Endothelial cell (in vitro differentiated cells): ENCODE results near the gene OR51E2. TPM values are rescaled to one million over a fixed set of nuclear protein-coding genes. Genes with fewer than 3 reads are reported as not detected.

ENCODE experiments used
- DNase-seq: peaks from one replicate; pipeline ENCODE4 v3.0.0; 2021; ENCODE audit warnings: low spot score
- H3K27ac Mint-ChIP-seq: one replicate; pipeline ENCODE4 v1.8.0; 2021; ENCODE audit warnings: mixed read lengths, inconsistent platforms; ENCODE audit not compliant: unreplicated experiment
- H3K27me3 Mint-ChIP-seq: one replicate; pipeline ENCODE4 v1.8.0; 2021; ENCODE audit warnings: mild to moderate bottlenecking, moderate library complexity, mixed read lengths, inconsistent platforms; ENCODE audit not compliant: unreplicated experiment
- H3K36me3 Mint-ChIP-seq: one replicate; pipeline ENCODE4 v1.8.0; 2021; ENCODE audit warnings: mild to moderate bottlenecking, low read depth, mixed read lengths, inconsistent platforms; ENCODE audit not compliant: unreplicated experiment
- H3K4me1 Mint-ChIP-seq: one replicate; pipeline ENCODE4 v1.8.0; 2021; ENCODE audit warnings: mild to moderate bottlenecking, mixed read lengths, inconsistent platforms; ENCODE audit not compliant: unreplicated experiment
- H3K4me3 Mint-ChIP-seq: one replicate; pipeline ENCODE4 v1.8.0; 2021; ENCODE audit warnings: mild to moderate bottlenecking, mixed read lengths, inconsistent platforms; ENCODE audit not compliant: unreplicated experiment
- H3K9me3 Mint-ChIP-seq: one replicate; pipeline ENCODE4 v1.8.0; 2021; ENCODE audit warnings: mixed read lengths, inconsistent platforms; ENCODE audit not compliant: unreplicated experiment
- CTCF ChIP-seq: fragments of 200-600 bp; sonication (generic); IDR thresholded peaks from one replicate; pipeline ENCODE4 v1.5.0; 2021; ENCODE audit warnings: antibody characterized with exemption; ENCODE audit not compliant: unreplicated experiment
- total RNA-seq: library from RNA; stranded (reverse); fragmentation: NEBNext Ultra II Directional; extraction: Animal tissue kit (Norgen Biotek cat#: 25700); gene quantifications from one replicate; pipeline ENCODE4 v1.2.1, GENCODE V29; 2021; ENCODE audit not compliant: unreplicated experiment

Gene OR51E2
- total RNA-seq, 1 donor from 2014 or later = not detected

GRCh38 chr11:4695442-4695841 lies 2.2 kb downstream of the OR51E2 start:
- Mint-ChIP-seq H3K27me3 (peaks cover 1% of the 10 kb centered on the region), H3K4me1 (no peaks in the 10 kb centered on the region), H3K9me3 (no peaks in the 10 kb centered on the region), H3K4me3 (no peak overlapping the region), H3K27ac (no peak overlapping the region), H3K36me3 (no peaks in the 10 kb centered on the region)
- no peak for DNase-seq
- TF ChIP-seq CTCF = no peak

GRCh38 chr11:4684631-4685285 lies 12.9 kb downstream of the OR51E2 start:
- H3K27me3 Mint-ChIP-seq = no peaks in the 10 kb centered on the region
- H3K4me3 Mint-ChIP-seq = no peak overlapping the region
- H3K9me3 Mint-ChIP-seq = no peaks in the 10 kb centered on the region
- TF ChIP-seq CTCF = no peak
- H3K36me3 Mint-ChIP-seq = no peaks in the 10 kb centered on the region
- H3K4me1 Mint-ChIP-seq = no peaks in the 10 kb centered on the region
- no peak overlapping the region for H3K27ac Mint-ChIP-seq
- DNase-seq = no peak

GRCh38 chr11:4682623-4683419 lies 14.8 kb downstream of the OR51E2 start:
- Mint-ChIP-seq H3K27ac (no peak overlapping the region), H3K36me3 (no peaks in the 10 kb centered on the region), H3K27me3 (no peaks in the 10 kb centered on the region), H3K4me1 (no peaks in the 10 kb centered on the region), H3K4me3 (no peak overlapping the region), H3K9me3 (no peaks in the 10 kb centered on the region)
- TF ChIP-seq CTCF = no peak
- DNase-seq = no peak

GRCh38 chr11:4680341-4680740 lies 17.3 kb downstream of the OR51E2 start:
- no peaks in the 10 kb centered on the region for H3K9me3 Mint-ChIP-seq
- H3K27ac Mint-ChIP-seq = no peak overlapping the region
- DNase-seq = no peak
- no peaks in the 10 kb centered on the region for H3K4me1 Mint-ChIP-seq
- no peaks in the 10 kb centered on the region for H3K27me3 Mint-ChIP-seq
- TF ChIP-seq CTCF = no peak
- no peak overlapping the region for H3K4me3 Mint-ChIP-seq
- no peaks in the 10 kb centered on the region for H3K36me3 Mint-ChIP-seq

- no peaks in the 10 kb centered on the region for H3K9me3 Mint-ChIP-seq
- H3K36me3 Mint-ChIP-seq = no peaks in the 10 kb centered on the region
- TF ChIP-seq CTCF = no peak
- no peak overlapping the region for H3K27ac Mint-ChIP-seq
- DNase-seq = no peak
- no peaks in the 10 kb centered on the region for H3K4me1 Mint-ChIP-seq
- no peak overlapping the region for H3K4me3 Mint-ChIP-seq
- H3K27me3 Mint-ChIP-seq = no peaks in the 10 kb centered on the region
Observed at GRCh38 chr11:4677948-4678347, 19.7 kb downstream of the OR51E2 start.
